HG02870 (cell line): ENCODE measurements around the gene CCL4.
"Not testable (repeated sequence)": the region's sequence is repeated elsewhere in the genome, so short reads cannot be mapped to it uniquely, and the experiment has no call there.

Experiments
- ATAC-seq: cut with Tn5 transposase; IDR thresholded peaks from one replicate; pipeline ENCODE4 v1.9.1; 2021; ENCODE audit warnings: mild to moderate bottlenecking, moderate library complexity; ENCODE audit not compliant: unreplicated experiment

The CCL4 gene

DNA sequence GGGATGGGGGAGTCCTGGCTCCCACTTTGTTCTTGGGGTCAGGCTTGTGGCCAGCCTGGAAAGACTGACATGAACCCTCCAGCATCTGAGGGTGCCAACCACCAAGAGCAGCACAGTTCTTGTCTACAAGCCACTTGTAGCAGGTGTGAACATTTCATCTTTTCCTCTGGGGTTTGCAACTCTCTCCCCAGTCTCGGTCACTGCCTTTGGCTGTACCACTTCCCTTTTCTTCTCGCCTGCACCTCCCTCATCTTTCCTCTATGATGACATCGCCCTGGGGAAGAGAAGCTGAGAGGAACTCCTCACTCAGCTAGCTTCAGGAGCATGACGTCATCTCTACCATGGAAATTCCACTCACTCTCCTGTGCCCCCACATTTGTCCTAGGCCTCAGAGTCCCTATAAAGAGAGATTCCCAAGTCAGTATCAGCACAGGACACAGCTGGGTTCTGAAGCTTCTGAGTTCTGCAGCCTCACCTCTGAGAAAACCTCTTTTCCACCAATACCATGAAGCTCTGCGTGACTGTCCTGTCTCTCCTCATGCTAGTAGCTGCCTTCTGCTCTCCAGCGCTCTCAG is at the start of gene CCL4:
Gene CCL4 (plus strand): TSS at position 427 of the 575 bp plus-strand sequence. CDS start 79 bp downstream, at position 506.
- ATAC-seq = peak; percentile 67

GRCh38 chr17:36055171-36055570 is 48.5 kb upstream of the CCL4 start:
- no peak for ATAC-seq

- no peak for ATAC-seq
Measured at GRCh38 chr17:36055921-36056520, 47.6 kb upstream of the CCL4 start.

DNA sequence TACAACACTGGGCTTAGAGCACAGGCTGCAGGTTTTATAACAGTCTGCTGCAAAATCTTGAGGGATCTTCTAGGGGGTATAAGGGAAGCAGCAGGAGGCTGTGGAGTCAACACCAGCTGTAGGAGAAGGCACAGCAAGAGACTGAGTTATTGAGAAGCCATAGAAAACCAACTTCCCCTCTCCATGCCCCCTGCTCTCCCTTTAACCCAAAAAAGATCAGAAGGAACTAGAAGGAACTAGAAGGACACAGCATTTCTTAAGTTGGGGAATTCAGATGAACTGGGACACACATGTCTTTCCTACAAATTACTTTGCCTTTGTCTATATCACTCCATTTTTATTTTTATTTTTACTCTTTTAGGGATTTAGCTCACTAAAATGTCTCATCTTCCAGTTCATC is 45.7 kb upstream of the CCL4 start:
- ATAC-seq = no peak

DNA sequence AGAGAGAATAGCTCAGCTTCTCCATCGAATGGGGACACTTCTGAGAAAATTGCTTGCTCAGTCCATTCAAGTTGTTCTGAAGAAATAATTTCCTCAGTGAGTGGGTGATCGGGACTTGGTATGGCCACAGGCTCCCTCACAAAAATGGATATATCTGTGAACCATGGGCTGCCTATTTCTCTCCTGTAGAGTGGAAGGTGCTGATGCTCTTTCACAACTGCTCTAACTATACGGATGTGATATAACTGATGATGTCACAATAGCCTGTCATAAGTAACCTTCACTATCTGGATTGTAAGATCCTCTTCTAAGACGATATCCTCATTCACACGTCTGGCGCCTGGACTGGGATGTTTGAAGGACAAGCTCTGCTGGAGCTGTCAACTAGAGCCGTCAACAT is 44.2 kb upstream of the CCL4 start:
- ATAC-seq = no peak

DNA sequence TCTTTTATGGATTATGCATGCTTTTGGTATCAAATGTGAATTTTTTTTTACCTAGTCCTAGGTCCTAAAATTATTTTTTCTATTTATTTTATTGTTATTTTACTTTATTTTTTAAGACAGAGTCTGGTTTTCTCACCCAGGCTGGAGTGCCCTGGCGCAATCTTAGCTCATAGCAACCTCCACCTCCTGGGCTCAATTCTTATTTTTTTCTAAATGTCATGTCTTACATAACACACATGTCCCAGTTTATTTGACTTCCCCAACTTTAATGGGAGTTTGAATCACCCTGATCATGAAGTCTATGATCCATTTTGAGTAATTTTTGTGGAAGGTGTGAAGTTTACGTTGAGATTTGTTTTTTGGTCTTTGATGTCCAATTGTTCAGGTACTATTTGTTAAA is 42.8 kb upstream of the CCL4 start:
- no peak for ATAC-seq

DNA sequence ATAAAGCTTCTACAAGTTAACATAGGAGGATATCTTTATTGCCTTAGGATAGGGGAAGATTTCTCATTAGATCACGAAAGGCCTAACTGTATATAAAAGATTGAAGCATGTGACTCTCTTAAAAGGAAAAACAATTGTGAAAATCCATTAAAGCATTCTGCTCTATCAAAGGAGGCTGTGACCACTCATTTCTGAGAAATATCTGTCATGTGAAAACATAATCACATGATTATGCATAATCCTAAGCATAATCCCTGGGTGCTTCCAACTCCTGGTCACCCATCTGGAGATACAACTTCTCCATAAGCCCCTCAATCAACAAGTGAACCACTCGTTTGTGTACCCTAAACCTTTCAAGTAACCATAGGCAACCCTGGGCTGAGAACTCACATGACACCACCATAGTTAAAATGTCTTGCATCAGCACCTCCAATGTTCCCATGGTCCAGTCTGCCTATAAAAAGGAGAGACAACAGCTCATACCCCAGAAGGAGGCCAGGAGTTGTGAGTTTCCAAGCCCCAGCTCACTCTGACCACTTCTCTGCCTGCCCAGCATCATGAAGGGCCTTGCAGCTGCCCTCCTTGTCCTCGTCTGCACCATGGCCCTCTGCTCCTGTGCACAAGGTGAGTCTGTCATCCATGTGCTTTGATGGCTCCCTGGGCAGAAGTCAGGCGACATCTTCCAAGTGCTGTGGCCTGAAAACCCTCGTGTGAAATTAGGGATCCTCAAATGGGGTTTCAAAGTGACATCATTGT is 39.7 kb upstream of the CCL4 start, which contains the start of gene CCL18:
Gene CCL18 (plus strand): TSS at position 487 of the 756 bp plus-strand sequence. CDS start 71 bp downstream, at position 558.
- ATAC-seq = no peak

- ATAC-seq = no peak
Measured at GRCh38 chr17:36066365-36066985, 37.2 kb upstream of the CCL4 start.

DNA sequence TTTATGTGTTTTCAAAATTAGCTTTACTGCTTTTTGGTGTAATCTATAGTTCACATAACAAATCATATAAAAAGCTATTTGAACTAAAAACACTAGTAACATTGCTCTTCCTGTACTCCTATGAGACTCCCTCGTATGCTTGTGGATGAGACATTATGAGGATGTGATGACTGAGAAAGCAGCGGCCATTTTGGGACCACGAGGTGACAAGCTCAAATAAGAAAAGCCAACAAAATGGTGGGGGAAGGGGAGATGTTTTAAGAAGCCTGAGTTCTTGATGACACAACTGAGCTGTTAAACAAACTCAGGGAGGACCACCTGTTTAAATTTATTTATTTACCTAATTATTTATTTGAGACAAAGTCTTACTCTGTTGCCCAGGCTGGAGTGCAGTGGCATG is 35.1 kb upstream of the CCL4 start:
- ATAC-seq = no peak

DNA sequence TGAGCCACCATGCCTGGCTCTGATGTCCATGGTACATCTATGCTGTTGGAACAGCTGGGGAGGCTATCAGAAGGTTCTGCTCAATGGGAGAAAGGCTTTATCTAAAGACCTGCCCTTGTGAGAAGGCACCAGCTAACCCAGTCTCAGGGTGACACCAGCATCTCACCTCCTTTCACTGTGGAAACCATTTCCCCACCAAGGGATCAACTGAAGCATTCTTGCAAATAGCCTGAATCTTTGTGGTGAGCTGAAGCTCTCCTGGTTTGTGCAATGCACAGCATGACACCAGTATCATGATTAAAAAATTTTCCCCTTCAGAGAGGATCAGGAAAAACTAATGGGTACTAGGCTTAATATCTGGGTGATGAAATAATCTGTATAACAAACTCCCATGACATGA is 34.5 kb upstream of the CCL4 start:
- no peak for ATAC-seq

DNA sequence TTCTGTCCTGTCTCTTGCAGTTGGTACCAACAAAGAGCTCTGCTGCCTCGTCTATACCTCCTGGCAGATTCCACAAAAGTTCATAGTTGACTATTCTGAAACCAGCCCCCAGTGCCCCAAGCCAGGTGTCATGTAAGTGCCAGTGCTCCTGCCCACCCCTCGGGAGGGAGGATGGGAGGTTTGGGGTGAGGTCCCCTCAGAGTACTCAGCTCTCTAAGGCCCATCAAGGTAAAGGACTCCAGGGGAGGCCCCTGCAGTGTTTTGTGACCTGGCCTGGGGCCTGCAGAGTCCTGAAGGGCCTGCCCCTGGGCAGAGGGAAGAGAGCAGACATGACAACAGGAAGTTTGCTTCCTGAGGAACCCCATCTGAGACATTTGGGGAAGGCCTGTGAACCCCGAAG is 33.2 kb upstream of the CCL4 start:
- no peak for ATAC-seq

GRCh38 chr17:36071751-36072150 is 31.9 kb upstream of the CCL4 start:
- ATAC-seq = no peak

DNA sequence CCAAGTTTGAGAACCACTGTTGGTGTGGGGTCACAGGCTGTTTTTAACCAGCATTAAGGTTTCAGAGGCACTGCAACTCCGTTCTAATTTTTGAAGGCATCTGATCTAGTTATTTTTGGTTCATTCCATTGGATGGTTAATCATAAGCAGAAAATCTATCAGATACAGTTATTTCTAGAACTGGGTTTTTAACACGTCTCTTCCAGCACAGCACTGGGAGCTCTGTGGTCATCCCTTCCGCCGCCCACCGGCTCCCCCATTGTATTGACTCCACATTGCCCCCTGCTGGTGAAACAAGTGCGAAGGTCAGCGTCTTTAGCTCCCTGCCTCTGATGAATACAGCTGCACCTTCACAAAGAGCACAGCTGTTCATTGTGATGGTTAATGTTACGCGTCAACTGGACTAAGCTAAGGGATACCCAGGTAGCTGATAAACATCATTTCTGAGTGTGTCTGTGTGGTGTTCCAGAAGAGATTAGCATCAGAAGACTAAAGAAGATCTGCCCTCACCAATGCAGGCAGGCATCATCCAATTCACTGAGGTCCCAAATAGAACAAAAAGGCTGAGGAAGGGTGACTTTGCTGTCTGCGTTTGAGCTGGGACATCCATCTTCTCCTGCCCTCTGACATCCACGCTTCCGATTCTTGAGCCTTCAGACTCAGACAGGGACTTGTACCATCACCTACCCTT is 31.1 kb upstream of the CCL4 start:
- ATAC-seq = no peak

- ATAC-seq = peak; percentile 75
Measured at GRCh38 chr17:36074365-36074764, 29.3 kb upstream of the CCL4 start.

- not testable (repeated sequence) for ATAC-seq
Measured at GRCh38 chr17:36081681-36082471, 21.8 kb upstream of the CCL4 start.

DNA sequence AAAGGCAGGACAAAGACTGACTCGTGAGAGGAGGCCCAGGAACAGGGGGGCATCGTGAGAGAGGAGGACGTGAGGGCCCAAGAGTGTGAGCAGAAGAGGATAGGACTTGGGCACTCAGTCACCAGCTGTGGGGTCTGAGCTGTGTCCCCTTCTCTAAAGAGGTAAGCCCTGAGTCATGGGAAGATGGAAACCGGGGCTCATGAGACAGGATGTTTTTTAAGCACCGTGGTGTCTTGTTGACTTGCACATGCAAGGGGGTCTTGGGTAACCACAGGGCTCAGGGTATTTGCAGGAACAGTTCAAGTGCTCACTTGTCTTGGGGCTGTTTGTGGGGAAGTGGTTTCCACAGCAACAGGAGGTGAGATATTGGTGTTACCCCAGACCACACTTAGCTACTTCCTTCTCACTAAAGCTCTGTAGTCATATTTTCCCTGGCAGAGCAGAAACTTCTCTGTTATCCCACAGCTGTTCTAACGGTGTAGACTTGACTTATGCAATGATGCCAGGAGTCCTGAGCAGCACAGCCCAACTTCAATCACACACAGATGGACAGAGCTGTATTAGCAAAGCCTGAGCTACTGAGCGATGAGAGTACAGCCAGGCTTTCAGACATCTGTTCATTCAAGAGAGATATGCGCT is 21.0 kb upstream of the CCL4 start:
- peak; percentile 66 for ATAC-seq

- ATAC-seq = not testable (repeated sequence)
Measured at GRCh38 chr17:36083691-36084090, 19.9 kb upstream of the CCL4 start.

GRCh38 chr17:36085765-36086164 is 17.9 kb upstream of the CCL4 start:
- ATAC-seq = no peak

DNA sequence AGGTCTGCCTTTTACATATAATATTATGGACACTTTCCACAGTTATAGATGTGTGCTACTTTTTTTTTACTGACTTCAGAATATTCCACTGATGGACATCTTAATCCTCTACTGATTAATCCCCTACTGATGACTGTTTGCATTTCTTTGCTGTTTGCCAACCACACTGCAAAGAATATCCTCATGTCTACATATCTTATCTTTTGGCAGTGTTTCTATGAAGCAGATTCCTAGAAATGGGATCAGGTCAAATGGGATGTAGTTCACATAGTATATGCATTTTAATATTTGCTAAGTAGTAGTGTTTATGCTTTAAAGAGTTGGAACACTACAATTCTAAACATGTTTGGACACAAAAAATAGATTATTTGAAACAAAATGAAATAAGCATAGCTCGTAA is 16.8 kb upstream of the CCL4 start:
- ATAC-seq = no peak

DNA sequence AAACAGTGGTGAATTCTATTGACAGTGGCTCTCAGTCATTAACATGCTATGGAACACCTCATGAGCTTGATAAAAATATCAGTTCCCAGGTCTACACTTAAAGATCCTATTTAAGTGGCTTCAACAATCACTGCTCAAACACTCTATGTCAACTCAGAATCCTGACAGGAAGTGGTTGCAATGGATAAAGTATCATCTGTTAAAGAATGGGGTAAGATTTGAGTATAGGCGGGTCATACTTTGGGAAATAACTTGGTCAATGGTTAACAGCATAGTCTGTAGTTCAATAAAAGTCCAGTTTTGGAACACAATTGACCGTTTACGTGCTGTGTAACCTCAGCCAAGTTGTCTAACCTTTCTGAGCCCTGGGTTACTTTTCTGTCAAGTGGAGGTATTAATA is 16.2 kb upstream of the CCL4 start:
- ATAC-seq = not testable (repeated sequence)
